ENCODE measurements around the gene RASL10A.

The RASL10A gene

DNA sequence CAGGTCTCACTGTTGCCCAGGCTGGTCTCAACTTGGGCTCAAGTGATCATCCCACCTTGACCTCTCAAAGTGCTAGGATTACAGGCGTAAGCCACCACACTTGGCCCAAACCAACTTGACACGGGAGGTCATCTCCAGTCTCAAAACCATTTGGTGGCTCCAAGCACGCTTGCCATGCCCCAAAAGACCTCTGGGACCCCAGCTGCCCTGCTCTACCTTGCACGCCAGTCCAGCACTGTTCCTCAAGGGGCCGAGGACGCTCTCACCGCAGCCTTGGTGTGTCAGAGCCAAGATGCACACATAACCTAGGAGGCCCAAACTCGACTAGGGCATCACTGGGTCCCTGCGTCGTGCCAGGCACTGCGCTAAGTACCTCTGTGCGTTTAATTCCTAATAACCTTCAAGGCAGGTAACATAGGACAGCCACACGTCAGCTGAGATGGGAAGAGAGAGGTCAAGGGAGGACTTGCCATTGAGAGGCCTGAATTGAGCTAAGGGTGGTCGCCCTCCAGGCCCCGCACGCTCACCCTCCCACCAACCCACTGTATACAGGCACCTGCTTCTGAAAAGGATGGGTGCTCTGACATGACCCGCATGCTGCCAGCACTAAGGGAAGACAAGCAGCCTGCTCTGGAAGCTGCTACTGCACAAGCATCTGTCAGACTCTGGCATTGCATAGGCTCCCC is 13.6 kb downstream of the RASL10A start:
- no peak for DNase-seq

- DNase-seq: no peak
Observed at GRCh38 chr22:29300807-29301601, 14.5 kb downstream of the RASL10A start.

DNA sequence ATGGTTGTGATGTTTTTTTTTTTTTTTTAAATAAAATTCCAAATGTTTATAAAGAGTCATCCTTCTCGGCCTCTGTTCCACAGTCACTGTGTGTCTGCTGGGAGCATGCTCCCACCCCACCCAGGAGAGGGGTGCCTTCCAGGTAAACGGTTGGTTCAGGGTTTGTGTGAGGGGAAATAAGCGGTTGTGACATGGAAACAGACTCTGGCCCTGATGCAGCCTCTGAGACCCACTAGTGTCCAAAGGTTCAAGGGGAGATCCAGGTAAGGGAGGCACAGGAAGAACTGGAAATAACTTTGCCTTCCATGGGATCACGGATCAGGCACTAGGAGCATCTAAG is 15.1 kb downstream of the RASL10A start:
- no peak for DNase-seq

DNA sequence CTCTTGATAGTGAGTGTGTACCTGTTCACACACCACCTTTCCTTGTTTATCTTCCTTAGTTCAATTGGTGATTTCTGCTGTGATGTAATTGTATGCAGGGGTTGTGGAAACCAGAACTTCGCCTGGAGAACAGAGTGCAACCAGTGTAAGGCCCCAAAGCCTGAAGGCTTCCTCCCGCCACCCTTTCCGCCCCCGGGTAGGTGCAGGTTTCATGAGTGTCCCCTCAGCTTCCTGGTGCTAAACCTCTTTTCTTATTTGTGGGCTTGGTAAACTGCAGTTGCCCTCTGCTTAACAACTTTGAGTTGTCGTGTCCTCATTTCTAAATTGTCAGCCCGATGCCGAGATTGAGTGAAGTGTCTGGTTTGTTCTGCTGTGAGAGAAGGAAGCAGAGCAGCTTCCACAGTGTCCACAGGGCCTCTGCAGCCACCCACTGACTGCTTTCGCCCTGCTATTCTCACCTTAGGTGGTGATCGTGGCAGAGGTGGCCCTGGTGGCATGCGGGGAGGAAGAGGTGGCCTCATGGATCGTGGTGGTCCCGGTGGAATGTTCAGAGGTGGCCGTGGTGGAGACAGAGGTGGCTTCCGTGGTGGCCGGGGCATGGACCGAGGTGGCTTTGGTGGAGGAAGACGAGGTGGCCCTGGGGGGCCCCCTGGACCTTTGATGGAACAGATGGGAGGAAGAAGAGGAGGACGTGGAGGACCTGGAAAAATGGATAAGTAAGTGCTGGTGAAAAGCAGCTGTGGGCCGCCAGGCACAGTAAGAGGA is 16.2 kb downstream of the RASL10A start:
- no peak for DNase-seq

DNA sequence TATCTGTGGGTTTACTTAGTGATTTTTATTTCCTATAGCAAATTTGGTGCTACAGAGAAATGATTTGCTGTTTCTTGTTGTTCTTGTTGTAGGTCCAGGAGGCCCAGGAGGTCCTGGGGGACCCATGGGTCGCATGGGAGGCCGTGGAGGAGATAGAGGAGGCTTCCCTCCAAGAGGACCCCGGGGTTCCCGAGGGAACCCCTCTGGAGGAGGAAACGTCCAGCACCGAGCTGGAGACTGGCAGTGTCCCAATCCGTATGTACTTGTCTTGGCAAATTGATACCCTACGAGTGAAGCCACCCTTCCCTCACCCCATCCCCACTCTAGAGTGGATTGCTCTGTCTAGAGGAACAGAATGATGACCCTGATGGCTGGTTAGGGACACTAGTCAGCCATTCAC is 16.9 kb downstream of the RASL10A start:
- DNase-seq: no peak

GRCh38 chr22:29292379-29292778 is 23.1 kb downstream of the RASL10A start:
- DNase-seq: no peak

- no peak for DNase-seq
Observed at GRCh38 chr22:29291215-29291614, 24.3 kb downstream of the RASL10A start.

DNA sequence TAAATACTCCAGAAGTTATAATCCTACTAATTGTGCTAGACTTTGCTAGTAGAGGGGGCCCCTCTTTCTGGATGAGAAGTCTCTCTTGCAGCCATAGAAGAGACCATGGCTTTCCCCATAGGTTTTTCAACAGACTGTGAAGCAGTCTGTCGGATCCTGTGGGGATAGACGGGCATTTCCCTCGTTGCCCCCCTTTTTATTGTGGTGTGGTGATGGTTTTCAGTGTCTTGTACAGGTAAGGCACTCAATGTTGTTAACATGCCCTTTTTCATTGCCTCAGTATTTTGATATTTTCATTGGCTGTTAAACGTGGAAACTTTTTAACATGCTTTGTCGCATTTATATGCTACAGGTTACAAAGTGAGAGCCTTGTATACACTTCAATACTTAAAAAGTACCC is 25.4 kb downstream of the RASL10A start:
- no peak for DNase-seq

DNA sequence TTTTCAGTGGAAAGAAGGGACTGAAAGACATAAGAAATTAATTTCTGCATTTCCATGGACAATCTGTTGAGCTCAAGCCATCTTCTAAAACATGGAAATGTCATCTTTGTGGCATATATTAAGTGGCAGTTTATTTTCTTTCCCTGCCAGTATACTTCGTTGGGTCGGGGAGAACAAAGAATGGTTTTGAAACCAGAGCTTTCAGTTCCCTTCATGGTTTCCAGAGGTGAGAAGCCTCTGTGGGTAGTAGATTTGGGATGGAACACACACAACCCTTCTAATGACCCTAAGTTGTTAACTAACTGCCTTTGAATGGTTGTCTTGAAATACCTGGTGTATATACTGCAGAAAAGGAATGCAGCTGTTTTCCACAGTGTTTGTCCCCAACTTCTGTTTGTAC is 26.7 kb downstream of the RASL10A start:
- DNase-seq: no peak

DNA sequence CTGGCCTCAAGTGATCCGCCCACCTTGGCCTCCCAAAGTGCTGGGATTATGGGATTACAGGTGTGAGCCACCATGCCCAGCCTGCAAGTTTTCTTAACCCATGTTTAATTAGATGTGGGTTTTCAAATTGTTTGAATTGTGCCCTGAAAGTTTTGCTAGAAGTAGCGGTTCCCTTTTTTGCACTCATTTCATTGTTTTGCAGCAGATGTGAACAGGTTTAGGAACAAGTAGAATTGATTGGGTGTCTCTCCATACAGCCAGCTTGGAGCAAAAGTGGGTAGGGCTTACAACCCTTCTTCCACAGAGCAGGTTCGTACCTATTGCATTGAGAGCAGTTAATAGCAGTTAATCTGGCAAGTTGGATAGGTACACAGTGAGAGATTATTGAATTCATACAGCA is 31.3 kb downstream of the RASL10A start:
- DNase-seq: no peak

DNA sequence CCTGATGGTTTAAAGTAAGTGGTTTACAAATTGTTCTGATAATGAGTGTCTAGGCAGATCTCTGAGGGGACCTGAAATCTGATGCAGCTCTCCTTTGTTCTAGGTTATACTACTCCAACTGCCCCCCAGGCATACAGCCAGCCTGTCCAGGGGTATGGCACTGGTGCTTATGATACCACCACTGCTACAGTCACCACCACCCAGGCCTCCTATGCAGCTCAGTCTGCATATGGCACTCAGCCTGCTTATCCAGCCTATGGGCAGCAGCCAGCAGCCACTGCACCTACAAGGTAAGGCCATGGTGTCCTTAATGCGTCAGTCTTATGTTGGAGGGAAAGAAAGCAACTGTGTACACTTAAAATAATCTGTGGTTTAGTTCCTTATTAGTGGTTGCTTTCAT is 37.6 kb downstream of the RASL10A start:
- no peak for DNase-seq

- DNase-seq: no peak
Observed at GRCh38 chr22:29275819-29276565, 39.5 kb downstream of the RASL10A start.

GRCh38 chr22:29275167-29275566 is 40.3 kb downstream of the RASL10A start:
- no peak for DNase-seq

DNA sequence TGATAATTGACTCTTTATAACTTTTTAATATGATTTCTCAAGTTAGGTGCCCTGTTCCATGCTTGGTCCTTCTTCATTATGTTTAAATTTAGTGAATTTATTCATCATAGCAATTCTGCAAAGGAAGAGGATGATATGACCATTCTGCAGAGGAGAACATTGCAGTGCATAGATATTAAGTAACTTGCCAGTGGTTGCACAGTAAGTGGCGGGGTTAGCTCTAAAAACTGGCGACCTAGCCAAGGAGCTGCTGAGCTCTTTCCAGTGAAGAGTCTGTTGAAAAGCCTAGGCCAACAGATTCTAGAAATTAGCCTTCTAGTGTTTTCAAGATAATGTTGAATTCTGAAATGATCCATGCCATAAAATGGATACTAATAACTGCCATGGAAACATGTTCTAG is 42.9 kb downstream of the RASL10A start:
- no peak for DNase-seq

- no peak for DNase-seq
Observed at GRCh38 chr22:29270475-29271271, 44.8 kb downstream of the RASL10A start.

- DNase-seq: peak; percentile 23
Observed at GRCh38 chr22:29269731-29270474, 45.6 kb downstream of the RASL10A start.

DNA sequence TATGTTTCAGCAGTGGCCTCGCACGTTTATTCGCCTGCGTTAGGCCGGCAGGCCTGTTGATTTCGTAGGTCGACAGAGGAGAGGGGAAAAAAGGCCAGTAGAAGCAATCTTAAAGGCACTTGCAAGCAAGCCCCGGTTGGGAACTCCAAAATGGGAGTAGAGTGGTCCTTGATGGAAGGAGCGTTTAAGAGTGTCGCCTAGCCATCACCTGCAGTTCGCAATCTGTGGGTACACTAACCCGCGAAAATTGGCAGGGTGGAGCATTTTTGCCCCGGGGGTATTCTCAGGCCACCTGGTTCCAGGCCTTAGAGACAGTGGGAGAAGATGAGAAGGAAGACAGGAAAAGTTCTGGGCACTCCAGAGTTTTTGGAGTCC is 46.3 kb downstream of the RASL10A start:
- no peak for DNase-seq

DNA sequence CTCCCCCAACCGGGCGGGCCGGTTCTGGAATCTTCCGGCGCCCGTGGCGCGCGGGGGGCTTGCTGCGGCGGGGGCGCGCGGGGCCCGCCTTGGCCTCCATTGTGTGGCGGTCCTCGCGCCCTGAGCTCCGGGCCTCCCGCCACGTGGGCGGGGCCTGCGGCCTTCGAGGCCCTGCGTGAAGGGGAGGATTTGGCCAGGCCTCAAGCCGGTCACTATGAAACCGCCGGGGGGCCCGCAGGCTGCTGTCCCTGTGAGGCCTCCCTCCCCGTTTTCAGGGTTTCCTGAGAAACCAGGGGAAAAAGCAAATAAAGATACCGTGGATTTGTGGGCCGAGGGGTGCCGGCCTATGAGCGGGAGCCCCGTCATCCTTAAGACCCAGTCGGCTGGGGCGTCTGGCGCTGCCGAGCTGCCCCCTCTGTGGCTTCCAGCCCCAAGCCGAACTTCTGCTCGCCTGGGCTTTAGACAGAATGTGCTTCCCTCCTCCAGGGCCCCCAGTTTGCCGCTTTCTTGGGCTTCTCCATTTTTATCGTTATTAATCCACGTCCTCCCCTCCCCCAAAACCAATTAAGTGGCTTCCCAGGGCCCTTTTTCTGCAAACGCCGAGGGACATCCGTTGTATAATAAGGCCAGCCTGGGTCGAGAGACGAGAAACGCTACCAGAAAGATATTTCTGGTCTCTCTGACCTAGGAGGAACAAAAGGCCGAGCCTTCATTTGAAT is 46.8 kb downstream of the RASL10A start:
- peak; percentile 51 for DNase-seq

GRCh38 chr22:29267858-29268510 is 47.5 kb downstream of the RASL10A start, which contains the start of the genes EWSR1 and RHBDD3:
EWSR1 (plus strand) TSS chr22:29268268; CDS start chr22:29268337, 69 bp downstream.
RHBDD3 (minus strand) TSS chr22:29267981; CDS start chr22:29265626, 2,355 bp downstream.
- peak; percentile 96 for DNase-seq

- DNase-seq: no peak
Observed at GRCh38 chr22:29267462-29267857, 48.0 kb downstream of the RASL10A start.
